OCI-LY3 (cell line): ENCODE measurements around the gene WNT3.

Experiments
- H2AFZ ChIP-seq: fragments of 200-600, 300-600 bp; shearing (Covaris generic); 2 replicates; pipeline ENCODE4 v1.6.0; 2014; ENCODE audit warnings: antibody characterized with exemption, low read depth, low read length
- H3K27ac ChIP-seq: fragments of 200-600, 300-600 bp; sonication (generic); 2 replicates; pipeline ENCODE4 v1.5.1; 2014; ENCODE audit warnings: mild to moderate bottlenecking, low read length, moderate library complexity, mixed read lengths
- H3K27me3 ChIP-seq: fragments of 200-600, 300-600 bp; sonication (generic); 2 replicates; pipeline ENCODE4 v1.6.1; 2014; ENCODE audit warnings: low read depth, low read length, mixed read lengths
- H3K36me3 ChIP-seq: fragments of 200-600, 300-600 bp; sonication (generic); replicated peaks from 2 replicates; pipeline ENCODE3; 2014; ENCODE audit warnings: low read depth, low read length, mixed read lengths
- H3K4me1 ChIP-seq: fragments of 300-600, 200-600 bp; sonication (generic); 2 replicates; pipeline ENCODE4 v1.6.1; 2014; ENCODE audit warnings: low read length, mixed read lengths
- H3K4me2 ChIP-seq: fragments of 200-600, 300-600 bp; sonication (generic); 2 replicates; pipeline ENCODE4 v1.6.1; 2014; ENCODE audit warnings: low read length, mixed read lengths
- H3K4me3 ChIP-seq: fragments of 300-600, 200-600 bp; sonication (generic); 2 replicates; pipeline ENCODE4 v1.5.1; 2014; ENCODE audit warnings: antibody characterized with exemption, mild to moderate bottlenecking, low read length, moderate library complexity
- H3K79me2 ChIP-seq: fragments of 300-600, 200-600 bp; shearing (Covaris generic); 2 replicates; pipeline ENCODE4 v1.6.1; 2014; ENCODE audit warnings: mild to moderate bottlenecking, low read length, mixed read lengths
- H3K9ac ChIP-seq: fragments of 300-600, 200-600 bp; shearing (Covaris generic); 2 replicates; pipeline ENCODE4 v1.6.0; 2014; ENCODE audit warnings: mild to moderate bottlenecking, low read length, moderate library complexity
- H3K9me3 ChIP-seq: fragments of 200-600, 300-600 bp; shearing (Covaris generic); 2 replicates; pipeline ENCODE4 v1.6.1; 2014; ENCODE audit warnings: low read length, mixed read lengths; ENCODE audit not compliant: insufficient read depth
- H4K20me1 ChIP-seq: fragments of 200-600, 300-600 bp; sonication (generic); 2 replicates; pipeline ENCODE4 v1.6.1; 2016; ENCODE audit warnings: low read length, mixed read lengths; ENCODE audit not compliant: insufficient read depth
- CTCF ChIP-seq: fragments of 200-600, 300-600 bp; sonication (generic); IDR thresholded peaks from 2 replicates; pipeline ENCODE4 v1.5.1; 2014; ENCODE audit warnings: antibody characterized with exemption, low read length, low read depth
- EZH2phosphoT487 ChIP-seq: fragments of 200-600 bp; shearing (Covaris generic); IDR thresholded peaks from 2 replicates; pipeline ENCODE4 v1.6.1; 2018; ENCODE audit warnings: antibody characterized with exemption, mixed run types, low read depth

WNT3 gene

GRCh38 chr17:46733837-46734475, 84.5 kb downstream of the WNT3 start:
- Histone ChIP-seq H3K79me2 (no peaks in the 10 kb centered on the region), H4K20me1 (no peaks in the 10 kb centered on the region), H3K4me1 (peaks cover 36% of the 10 kb centered on the region), H3K9me3 (no peaks in the 10 kb centered on the region), H3K4me3 (no peak overlapping the region), H3K9ac (no peak overlapping the region), H3K36me3 (peaks cover 22% of the 10 kb centered on the region), H3K4me2 (no peak overlapping the region), H3K27ac (no peak overlapping the region), H2AFZ (no peak overlapping the region), H3K27me3 (no peaks in the 10 kb centered on the region)
- TF ChIP-seq EZH2phosphoT487 (no peak), CTCF (no peak)

- no peaks in the 10 kb centered on the region for H3K27me3 ChIP-seq
- no peak overlapping the region for H3K27ac ChIP-seq
- peaks cover 24% of the 10 kb centered on the region for H3K36me3 ChIP-seq
- H3K9ac ChIP-seq: no peak overlapping the region
- peaks cover 36% of the 10 kb centered on the region for H3K4me1 ChIP-seq
- no peak overlapping the region for H3K4me2 ChIP-seq
- H3K9me3 ChIP-seq: no peaks in the 10 kb centered on the region
- no peak overlapping the region for H3K4me3 ChIP-seq
- H4K20me1 ChIP-seq: no peaks in the 10 kb centered on the region
- TF ChIP-seq EZH2phosphoT487: no peak
- TF ChIP-seq CTCF: no peak
- H2AFZ ChIP-seq: no peak overlapping the region
- H3K79me2 ChIP-seq: no peaks in the 10 kb centered on the region
These were observed 85.6 kb downstream of the WNT3 start for GRCh38 chr17:46732754-46733398.

- no peaks in the 10 kb centered on the region for H3K79me2 ChIP-seq
- no peak overlapping the region for H2AFZ ChIP-seq
- H3K27me3 ChIP-seq: no peaks in the 10 kb centered on the region
- H3K9ac ChIP-seq: no peak overlapping the region
- H3K27ac ChIP-seq: no peak overlapping the region
- peaks cover 31% of the 10 kb centered on the region for H3K4me1 ChIP-seq
- H3K4me2 ChIP-seq: no peak overlapping the region
- H3K4me3 ChIP-seq: no peak overlapping the region
- TF ChIP-seq EZH2phosphoT487 (no peak), CTCF (no peak)
- no peaks in the 10 kb centered on the region for H4K20me1 ChIP-seq
- no peaks in the 10 kb centered on the region for H3K9me3 ChIP-seq
- H3K36me3 ChIP-seq: peaks cover 27% of the 10 kb centered on the region
These were observed 86.3 kb downstream of the WNT3 start for GRCh38 chr17:46732160-46732559.

- peaks cover 16% of the 10 kb centered on the region for H3K4me1 ChIP-seq
- H4K20me1 ChIP-seq: no peaks in the 10 kb centered on the region
- no peaks in the 10 kb centered on the region for H3K9me3 ChIP-seq
- H3K27me3 ChIP-seq: no peaks in the 10 kb centered on the region
- TF ChIP-seq CTCF (no peak), EZH2phosphoT487 (no peak)
- H3K4me2 ChIP-seq: no peak overlapping the region
- H3K9ac ChIP-seq: no peak overlapping the region
- H2AFZ ChIP-seq: no peak overlapping the region
- H3K36me3 ChIP-seq: peaks cover 36% of the 10 kb centered on the region
- no peak overlapping the region for H3K27ac ChIP-seq
- no peaks in the 10 kb centered on the region for H3K79me2 ChIP-seq
- H3K4me3 ChIP-seq: no peak overlapping the region
These were observed 87.8 kb downstream of the WNT3 start for GRCh38 chr17:46730679-46731078.
